ENCODE measurements around the gene BASP1. TPM values are rescaled to one million over a fixed set of nuclear protein-coding genes. Genes with fewer than 3 reads are reported as not detected.

The BASP1 gene
- total and polyA plus RNA-seq, 10 of the 15 experiments (the other 5 are each of a cell fraction or from before 2014, with no cell fraction given), result 27.3 to 190 (median 102) TPM

DNA sequence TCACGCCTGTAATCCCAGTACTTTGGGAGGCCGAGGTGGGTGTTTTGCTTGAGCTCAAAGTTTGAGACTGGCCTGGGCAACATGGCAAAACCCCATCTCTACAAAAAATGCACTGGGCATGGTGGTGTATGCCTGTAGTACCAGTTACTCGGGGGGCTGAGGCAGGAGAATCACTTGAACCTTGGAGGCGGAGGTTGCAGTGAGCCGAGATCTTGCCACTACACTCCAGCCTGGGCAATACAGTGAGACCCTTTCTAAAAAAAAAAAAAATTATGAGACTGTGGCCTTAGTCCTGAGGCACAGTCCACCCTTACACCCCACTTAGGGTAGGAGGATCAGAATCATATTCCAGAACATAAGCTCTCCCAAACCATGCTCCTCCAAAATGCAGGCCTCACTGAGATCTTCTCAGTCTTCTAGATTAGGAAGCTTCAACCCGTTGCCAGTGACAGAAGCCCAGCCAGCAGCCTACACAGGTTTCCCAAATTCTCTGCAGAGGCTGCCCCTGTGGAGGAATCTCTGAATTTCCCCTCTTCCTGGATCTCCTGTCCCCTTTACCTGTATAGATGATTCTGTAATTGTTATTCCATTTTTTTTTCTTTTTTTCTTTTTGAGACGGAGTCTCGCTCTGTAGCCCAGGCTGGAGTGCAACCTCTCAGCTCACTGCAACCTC is 77.3 kb downstream of the BASP1 start (continued):
- no peak for TF ChIP-seq CBFB (IDR thresholded peaks at IDR 0.05; ENCODE audit: low read depth)
- TF ChIP-seq RFX5 (IDR thresholded peaks at IDR 0.05; ENCODE audit: low read depth, low read length), result no peak
- TF ChIP-seq, protein P1, sequence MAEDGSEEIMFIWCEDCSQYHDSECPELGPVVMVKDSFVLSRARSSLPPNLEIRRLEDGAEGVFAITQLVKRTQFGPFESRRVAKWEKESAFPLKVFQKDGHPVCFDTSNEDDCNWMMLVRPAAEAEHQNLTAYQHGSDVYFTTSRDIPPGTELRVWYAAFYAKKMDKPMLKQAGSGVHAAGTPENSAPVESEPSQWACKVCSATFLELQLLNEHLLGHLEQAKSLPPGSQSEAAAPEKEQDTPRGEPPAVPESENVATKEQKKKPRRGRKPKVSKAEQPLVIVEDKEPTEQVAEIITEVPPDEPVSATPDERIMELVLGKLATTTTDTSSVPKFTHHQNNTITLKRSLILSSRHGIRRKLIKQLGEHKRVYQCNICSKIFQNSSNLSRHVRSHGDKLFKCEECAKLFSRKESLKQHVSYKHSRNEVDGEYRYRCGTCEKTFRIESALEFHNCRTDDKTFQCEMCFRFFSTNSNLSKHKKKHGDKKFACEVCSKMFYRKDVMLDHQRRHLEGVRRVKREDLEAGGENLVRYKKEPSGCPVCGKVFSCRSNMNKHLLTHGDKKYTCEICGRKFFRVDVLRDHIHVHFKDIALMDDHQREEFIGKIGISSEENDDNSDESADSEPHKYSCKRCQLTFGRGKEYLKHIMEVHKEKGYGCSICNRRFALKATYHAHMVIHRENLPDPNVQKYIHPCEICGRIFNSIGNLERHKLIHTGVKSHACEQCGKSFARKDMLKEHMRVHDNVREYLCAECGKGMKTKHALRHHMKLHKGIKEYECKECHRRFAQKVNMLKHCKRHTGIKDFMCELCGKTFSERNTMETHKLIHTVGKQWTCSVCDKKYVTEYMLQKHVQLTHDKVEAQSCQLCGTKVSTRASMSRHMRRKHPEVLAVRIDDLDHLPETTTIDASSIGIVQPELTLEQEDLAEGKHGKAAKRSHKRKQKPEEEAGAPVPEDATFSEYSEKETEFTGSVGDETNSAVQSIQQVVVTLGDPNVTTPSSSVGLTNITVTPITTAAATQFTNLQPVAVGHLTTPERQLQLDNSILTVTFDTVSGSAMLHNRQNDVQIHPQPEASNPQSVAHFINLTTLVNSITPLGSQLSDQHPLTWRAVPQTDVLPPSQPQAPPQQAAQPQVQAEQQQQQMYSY (CRISPR knock-in tag; IDR thresholded peaks at IDR 0.05), result no peak
- no peak for TF ChIP-seq MTA3 (IDR thresholded peaks at IDR 0.05; ENCODE audit: borderline replicate concordance, low read length)

GRCh38 chr5:17295671-17296070 is 78.2 kb downstream of the BASP1 start:
- Histone ChIP-seq H3K27me3 (replicated peaks in 1 of 2; ENCODE audit: control insufficient read depth in 2 of 2, insufficient read depth in 2 of 2, low read length in 1 of 2) (no peaks in the 10 kb centered on the region), H3K36me3 (ENCODE audit: control insufficient read depth in 2 of 2, insufficient read depth in 2 of 2, low read length in 1 of 2) (no peaks in the 10 kb centered on the region), H3K79me2 (ENCODE audit: control insufficient read depth, insufficient read depth, low read length) (no peaks in the 10 kb centered on the region), H3K4me1 (ENCODE audit: control insufficient read depth, insufficient read depth, low read length) (no peaks in the 10 kb centered on the region), H3K4me2 (ENCODE audit: control insufficient read depth, insufficient read depth) (no peak overlapping the region), H3K9me3 (replicated peaks; ENCODE audit: control insufficient read depth, insufficient read depth, low read length) (no peaks in the 10 kb centered on the region), H3K4me3 (no peak overlapping the region), H3K27ac (ENCODE audit: control insufficient read depth, insufficient read depth) (no peak overlapping the region), H4K20me1 (ENCODE audit: control insufficient read depth, insufficient read depth) (no peaks in the 10 kb centered on the region), H2AFZ (ENCODE audit: control insufficient read depth, low read depth, low read length) (no peak overlapping the region), H3K9ac (ENCODE audit: control insufficient read depth, insufficient read depth, low read length) (no peak overlapping the region)
- ATAC-seq, result no peak
- no peak for DNase-seq (ENCODE audit: low read depth, low spot score)
- intact Hi-C loops (cut with micrococcal nuclease; ENCODE audit: unreplicated experiment), result no loop called here
- in situ Hi-C loops (cut with MboI), result no loop called here
- SMC1A ChIA-PET (ENCODE audit: uncharacterized antibody, unreplicated experiment), result interaction anchor here (1.3 kb wide), 1 partner anchor 16 kb away, joined by 3 read pairs; no protein-coding TSS in a partner anchor
- no peak for TF ChIP-seq CBX3 (IDR thresholded peaks at IDR 0.05; ENCODE audit: borderline replicate concordance, low read depth)
- TF ChIP-seq STAT1 (conservative IDR thresholded peaks at IDR 0.05), result no peak
- TF ChIP-seq TCF7 (IDR thresholded peaks at IDR 0.05; ENCODE audit: borderline replicate concordance), result no peak
- TF ChIP-seq, protein P2, sequence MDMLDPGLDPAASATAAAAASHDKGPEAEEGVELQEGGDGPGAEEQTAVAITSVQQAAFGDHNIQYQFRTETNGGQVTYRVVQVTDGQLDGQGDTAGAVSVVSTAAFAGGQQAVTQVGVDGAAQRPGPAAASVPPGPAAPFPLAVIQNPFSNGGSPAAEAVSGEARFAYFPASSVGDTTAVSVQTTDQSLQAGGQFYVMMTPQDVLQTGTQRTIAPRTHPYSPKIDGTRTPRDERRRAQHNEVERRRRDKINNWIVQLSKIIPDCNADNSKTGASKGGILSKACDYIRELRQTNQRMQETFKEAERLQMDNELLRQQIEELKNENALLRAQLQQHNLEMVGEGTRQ (IDR thresholded peaks at IDR 0.05; ENCODE audit: borderline replicate concordance, low read depth, low read length), result no peak
- TF ChIP-seq EZH2 (IDR thresholded peaks at IDR 0.05; ENCODE audit: borderline replicate concordance, control insufficient read depth, low read depth, low read length), result no peak
- no TSS peak for BruUV-seq (replicated peaks)
- CTCF ChIA-PET, result no interaction called here
- RAD21 ChIA-PET (ENCODE audit: unreplicated experiment), result interaction anchor here (1.2 kb wide), 1 partner anchor 79 kb away, joined by 4 read pairs; no protein-coding TSS in a partner anchor
- POLR2A ChIA-PET, result no interaction called here
- no peak for FAIRE-seq
- 54% methylated on average over 3 of the region's 3 CpGs for WGBS (ENCODE audit: insufficient coverage, insufficient replicate concordance, low lambda C conversion rate, missing lambda C conversion rate)
